Umbilical cord (tissue), 2 donors: ENCODE data around the gene NAMPT. TPM values are rescaled to one million over a fixed set of nuclear protein-coding genes. Genes with fewer than 3 reads are reported as not detected.
A peak's percentile ranks its signal among the peaks of the same experiment; 100 is the strongest.
"Not testable (repeated sequence)": the region's sequence is repeated elsewhere in the genome, so short reads cannot be mapped to it uniquely, and the experiment has no call there.

Experiments
- DNase-seq: peaks from one replicate; pipeline ENCODE4 v3.0.0-alpha.2; 2015; ENCODE audit warnings: low spot score
- total RNA-seq: library from RNA; depleted of rRNA; stranded (reverse); fragments of >200 nt; gene quantifications from one replicate; pipeline ENCODE4 v1.2.3, GENCODE V29; 2014; ENCODE audit warnings: low replicate concordance; ENCODE audit not compliant: insufficient read depth

The NAMPT gene
- 176 TPM for total RNA-seq

GRCh38 chr7:106284714-106285050, at the start of gene NAMPT:
Gene NAMPT (minus strand): TSS chr7:106284983. CDS start chr7:106284884, 99 bp downstream.
- DNase-seq: no peak

GRCh38 chr7:106332201-106332600, 47.4 kb upstream of the NAMPT start:
- DNase-seq: no peak

- DNase-seq: no peak
Measured at GRCh38 chr7:106331441-106332175, 46.8 kb upstream of the NAMPT start.

- peak; percentile 82 for DNase-seq
Measured at GRCh38 chr7:106329971-106330733, 45.4 kb upstream of the NAMPT start.

- no peak for DNase-seq
Measured at GRCh38 chr7:106329408-106329807, 44.6 kb upstream of the NAMPT start.

GRCh38 chr7:106327538-106328481, 43.0 kb upstream of the NAMPT start:
- no peak for DNase-seq

- no peak for DNase-seq
Measured at GRCh38 chr7:106326594-106327537, 42.1 kb upstream of the NAMPT start.

GRCh38 chr7:106324509-106324908, 39.7 kb upstream of the NAMPT start:
- not testable (repeated sequence) for DNase-seq

GRCh38 chr7:106320254-106320770, 35.5 kb upstream of the NAMPT start:
- not testable (repeated sequence) for DNase-seq

GRCh38 chr7:106318482-106318881, 33.7 kb upstream of the NAMPT start:
- DNase-seq: no peak

GRCh38 chr7:106317971-106318370, 33.2 kb upstream of the NAMPT start:
- no peak for DNase-seq

- DNase-seq: no peak
Measured at GRCh38 chr7:106316947-106317346, 32.2 kb upstream of the NAMPT start.

GRCh38 chr7:106314875-106315274, 30.1 kb upstream of the NAMPT start:
- no peak for DNase-seq

GRCh38 chr7:106313966-106314365, 29.2 kb upstream of the NAMPT start:
- DNase-seq: peak; percentile 51

- no peak for DNase-seq
Measured at GRCh38 chr7:106313456-106313901, 28.7 kb upstream of the NAMPT start.

- no peak for DNase-seq
Measured at GRCh38 chr7:106312906-106313305, 28.1 kb upstream of the NAMPT start.

- DNase-seq: no peak
Measured at GRCh38 chr7:106312099-106312871, 27.5 kb upstream of the NAMPT start.

- DNase-seq: no peak
Measured at GRCh38 chr7:106309362-106309761, 24.6 kb upstream of the NAMPT start.

- DNase-seq: no peak
Measured at GRCh38 chr7:106306256-106306655, 21.5 kb upstream of the NAMPT start.

GRCh38 chr7:106305732-106306131, 20.9 kb upstream of the NAMPT start:
- DNase-seq: no peak
